Brain microvascular endothelial cell (primary cell): ENCODE data around the gene YOD1.

Experiments used
- DNase-seq: peaks from one replicate; pipeline ENCODE4 v3.0.0-alpha.2; 2020
- H3K27ac ChIP-seq: fragments of 250-450 bp; sonication (Bioruptor Pico); 2 replicates; pipeline ENCODE4 v1.5.1; 2020; ENCODE audit warnings: mild to moderate bottlenecking, moderate library complexity
- H3K27me3 ChIP-seq: fragments of 250-450 bp; sonication (Bioruptor Pico); replicated peaks from 2 replicates; pipeline ENCODE4 v1.5.1; 2020; ENCODE audit warnings: mild to moderate bottlenecking
- H3K36me3 ChIP-seq: fragments of 250-450 bp; sonication (Bioruptor Pico); replicated peaks from 2 replicates; pipeline ENCODE4 v1.5.1; 2020; ENCODE audit warnings: mild to moderate bottlenecking
- H3K4me3 ChIP-seq: 2 replicates; pipeline ENCODE4 v1.5.1; 2011; ENCODE audit warnings: low read depth, mild to moderate bottlenecking, control low read depth, low read length, moderate library complexity
- in situ Hi-C: cut with HindIII; loops from 2 replicates; pipeline ENCODE4 v1.10.0; 2017; ENCODE audit warnings: low sequenced_read_pairs, low pct_ligation_motif_present
- TF ChIP-seq, protein P1 (sequence below): IDR thresholded peaks from 2 replicates; pipeline ENCODE4 v1.5.1; 2011; ENCODE audit warnings: low read depth, mild to moderate bottlenecking, moderate library complexity, low read length, control low read depth, inconsistent platforms; ENCODE audit errors: missing control alignments

YOD1 gene

DNA sequence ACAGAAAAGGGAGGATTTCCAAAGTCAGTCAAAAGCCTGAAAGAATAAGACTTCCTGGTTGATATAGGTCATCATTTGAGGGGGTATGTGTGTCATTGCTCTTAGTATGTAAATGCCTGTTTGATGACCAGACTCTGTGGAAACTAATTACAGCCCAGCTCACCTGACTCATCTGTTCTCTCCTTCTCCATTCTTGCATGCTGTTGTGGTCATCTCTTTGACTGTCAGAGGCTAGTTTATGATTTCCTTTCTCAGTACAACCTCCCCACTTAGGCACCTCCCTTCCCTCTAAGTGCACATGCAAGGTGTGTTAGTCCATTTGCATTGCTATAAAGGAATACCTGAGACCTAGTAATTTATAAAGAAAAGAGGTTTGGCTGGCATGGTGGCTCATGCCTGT lies 16.0 kb downstream of the YOD1 start:
- no peak overlapping the region for H3K27ac ChIP-seq
- TF ChIP-seq, protein P1, sequence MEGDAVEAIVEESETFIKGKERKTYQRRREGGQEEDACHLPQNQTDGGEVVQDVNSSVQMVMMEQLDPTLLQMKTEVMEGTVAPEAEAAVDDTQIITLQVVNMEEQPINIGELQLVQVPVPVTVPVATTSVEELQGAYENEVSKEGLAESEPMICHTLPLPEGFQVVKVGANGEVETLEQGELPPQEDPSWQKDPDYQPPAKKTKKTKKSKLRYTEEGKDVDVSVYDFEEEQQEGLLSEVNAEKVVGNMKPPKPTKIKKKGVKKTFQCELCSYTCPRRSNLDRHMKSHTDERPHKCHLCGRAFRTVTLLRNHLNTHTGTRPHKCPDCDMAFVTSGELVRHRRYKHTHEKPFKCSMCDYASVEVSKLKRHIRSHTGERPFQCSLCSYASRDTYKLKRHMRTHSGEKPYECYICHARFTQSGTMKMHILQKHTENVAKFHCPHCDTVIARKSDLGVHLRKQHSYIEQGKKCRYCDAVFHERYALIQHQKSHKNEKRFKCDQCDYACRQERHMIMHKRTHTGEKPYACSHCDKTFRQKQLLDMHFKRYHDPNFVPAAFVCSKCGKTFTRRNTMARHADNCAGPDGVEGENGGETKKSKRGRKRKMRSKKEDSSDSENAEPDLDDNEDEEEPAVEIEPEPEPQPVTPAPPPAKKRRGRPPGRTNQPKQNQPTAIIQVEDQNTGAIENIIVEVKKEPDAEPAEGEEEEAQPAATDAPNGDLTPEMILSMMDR = no peak
- in situ Hi-C loops = no loop called here

GRCh38 chr1:207034208-207034607 lies 16.8 kb downstream of the YOD1 start:
- Histone ChIP-seq H3K4me3 (no peak overlapping the region), H3K27me3 (no peaks in the 10 kb centered on the region), H3K36me3 (no peaks in the 10 kb centered on the region), H3K27ac (no peak overlapping the region)
- no peak for DNase-seq
- TF ChIP-seq, protein P1 = no peak
- in situ Hi-C loops = no loop called here

More for the DNA sequence above, 16.0 kb downstream of the YOD1 start:
- Histone ChIP-seq H3K36me3 (no peaks in the 10 kb centered on the region), H3K27me3 (no peaks in the 10 kb centered on the region), H3K4me3 (no peak overlapping the region)
- DNase-seq = peak; percentile 12

GRCh38 chr1:207033302-207033701 lies 17.7 kb downstream of the YOD1 start:
- no peak for DNase-seq
- H3K4me3 ChIP-seq = no peak overlapping the region
- no peaks in the 10 kb centered on the region for H3K27me3 ChIP-seq
- no peak overlapping the region for H3K27ac ChIP-seq
- in situ Hi-C loops = no loop called here
- H3K36me3 ChIP-seq = no peaks in the 10 kb centered on the region
- TF ChIP-seq, protein P1 = no peak

DNA sequence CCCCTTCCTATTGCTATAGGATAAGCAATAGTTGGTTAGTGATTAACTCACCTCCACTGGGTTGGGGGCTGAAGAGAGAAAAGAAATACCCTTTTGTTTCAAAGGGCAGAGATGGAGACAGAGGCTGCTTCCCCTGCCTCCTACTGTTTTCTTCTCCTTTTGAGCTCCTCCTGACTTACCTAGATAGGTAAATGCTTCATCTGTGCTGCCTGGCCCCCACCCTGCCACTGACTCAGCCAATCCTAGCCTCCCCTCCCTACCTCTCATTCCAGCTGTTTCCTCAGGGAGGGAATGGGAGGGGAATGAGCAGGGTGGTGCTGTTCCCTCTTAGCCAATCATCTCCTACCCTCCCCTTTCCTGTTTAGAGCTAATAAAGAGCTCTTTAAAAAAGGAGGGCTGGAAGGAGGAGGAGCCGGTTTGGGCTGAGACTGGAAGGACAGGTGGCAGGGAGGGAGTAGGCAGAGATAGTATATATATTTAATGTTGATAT lies 18.4 kb downstream of the YOD1 start, which contains the start of gene C1orf116:
TSS of gene C1orf116 (minus strand) at position 229 of the 490 bp plus-strand sequence. CDS start 5,158 bp downstream, outside the sequence.
- H3K27me3 ChIP-seq = no peaks in the 10 kb centered on the region
- no peak within 1 kb of the TSS for H3K27ac ChIP-seq
- TF ChIP-seq, protein P1 = no peak
- H3K4me3 ChIP-seq = no peak within 1 kb of the TSS
- in situ Hi-C loops = no loop called here
- H3K36me3 ChIP-seq = no peaks in the 10 kb centered on the region
- DNase-seq = no peak

DNA sequence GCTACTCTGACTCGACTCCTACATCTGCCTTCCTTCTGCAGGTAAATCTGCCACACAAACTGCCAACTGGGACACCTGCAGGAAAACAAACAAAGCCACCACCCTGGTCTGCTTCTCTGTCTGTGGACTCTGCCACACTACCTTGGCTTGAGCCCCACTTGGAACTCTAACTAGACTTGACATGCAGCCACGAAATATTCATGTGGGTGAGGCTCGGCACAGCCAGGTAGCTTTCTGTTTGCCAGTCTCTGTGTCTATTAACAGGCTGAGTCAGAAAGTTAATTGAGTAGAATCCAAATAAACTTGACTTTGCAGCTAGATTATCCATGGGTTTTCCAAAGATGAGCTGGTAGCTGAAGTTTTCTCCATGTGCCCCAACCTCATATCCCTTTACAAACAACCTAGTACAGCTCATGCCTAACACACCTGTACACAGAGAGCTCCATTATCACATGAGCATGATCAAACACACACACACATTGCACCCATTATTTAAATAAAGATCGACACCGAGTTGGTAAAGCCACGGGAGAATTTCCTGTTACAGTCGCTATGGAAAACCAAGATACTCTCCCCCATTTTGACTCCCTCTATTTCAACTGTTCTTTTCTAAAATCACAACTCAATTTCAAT lies 19.3 kb downstream of the YOD1 start:
- Histone ChIP-seq H3K36me3 (no peaks in the 10 kb centered on the region), H3K4me3 (no peak overlapping the region), H3K27ac (no peak overlapping the region), H3K27me3 (no peaks in the 10 kb centered on the region)
- TF ChIP-seq, protein P1 = no peak
- in situ Hi-C loops = no loop called here
- no peak for DNase-seq

DNA sequence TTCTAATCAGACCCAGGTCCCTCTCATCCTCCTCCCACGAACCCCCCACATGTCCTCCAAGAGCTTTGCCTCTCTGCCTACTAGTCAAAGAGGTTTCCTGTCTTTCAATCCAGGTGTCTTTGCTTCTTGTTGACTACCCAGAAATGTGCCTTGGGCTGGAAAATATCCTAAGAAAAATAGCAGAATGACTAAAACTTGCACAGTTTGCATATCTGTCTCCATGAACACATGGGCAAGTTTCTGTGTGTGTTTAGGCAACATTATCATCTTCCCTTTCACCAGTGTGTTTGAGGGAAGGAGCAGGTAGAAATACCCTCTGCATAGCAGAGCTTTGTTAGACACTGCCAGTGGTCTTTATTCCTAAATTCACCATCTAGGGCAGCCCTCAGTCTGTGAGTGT lies 20.0 kb downstream of the YOD1 start:
- no peaks in the 10 kb centered on the region for H3K36me3 ChIP-seq
- no peak for DNase-seq
- TF ChIP-seq, protein P1 = no peak
- in situ Hi-C loops = no loop called here
- H3K27ac ChIP-seq = no peak overlapping the region
- H3K27me3 ChIP-seq = no peaks in the 10 kb centered on the region
- no peak overlapping the region for H3K4me3 ChIP-seq
